Measurements from ENCODE around the gene NDFIP2. TPM values are rescaled to one million over a fixed set of nuclear protein-coding genes. Genes with fewer than 3 reads are reported as not detected.

Gene NDFIP2
- total RNA-seq, 1 experiment from 2014 or later = 49.6 TPM

- Histone ChIP-seq H3K79me2 (ENCODE audit: insufficient read depth, low read length) (no peaks in the 10 kb centered on the region), H3K9me3 (ENCODE audit: control insufficient read depth in 1 of 2, insufficient read depth in 1 of 2, low read depth in 1 of 2, low read length in 2 of 2) (no peaks in the 10 kb centered on the region), H2AFZ (ENCODE audit: low read depth, low read length, poor library complexity, severe bottlenecking) (no peak overlapping the region), H3K9me2 (ENCODE audit: insufficient read depth) (no peaks in the 10 kb centered on the region), H3K9ac (ENCODE audit: low read length) (no peak overlapping the region), H3K27ac (ENCODE audit: low read depth, low read length) (no peak overlapping the region), H3K4me1 (ENCODE audit: control insufficient read depth in 1 of 2, insufficient read depth in 2 of 2, low read length in 2 of 2) (no peaks in the 10 kb centered on the region), H3K4me2 (ENCODE audit: low read length) (no peak overlapping the region), H4K20me1 (ENCODE audit: insufficient read depth) (no peaks in the 10 kb centered on the region), H3K4me3 (replicated peaks in 1 of 2; ENCODE audit: low read depth in 1 of 2, low read length in 2 of 2) (no peak overlapping the region), H3K27me3 (ENCODE audit: insufficient read depth, low read length) (no peaks in the 10 kb centered on the region), H3K36me3 (ENCODE audit: control insufficient read depth in 1 of 2, insufficient read depth in 2 of 2, low read length in 2 of 2) (no peaks in the 10 kb centered on the region)
- intact Hi-C loops (cut with micrococcal nuclease) = no loop called here
- DNase-seq (ENCODE audit: low read depth, low spot score) (no peak), ATAC-seq (no peak)
- BruUV-seq (replicated peaks) = no TSS peak
- ChIA-PET CTCF (no interaction called here), POLR2A (no interaction called here), RAD21 (ENCODE audit: low non-redundant PET in 1 of 2, low total read pairs in 2 of 2, uncharacterized antibody in 2 of 2, unreplicated experiment in 2 of 2) (no interaction called here)
- TF ChIP-seq ZNF274 (IDR thresholded peaks at IDR 0.05; ENCODE audit: low read depth, low read length) (no peak), CEBPB (IDR thresholded peaks at IDR 0.05; ENCODE audit: low read depth) (no peak), YY1 (IDR thresholded peaks at IDR 0.05; ENCODE audit: extremely low read depth, insufficient replicate concordance, low read depth, low read length) (no peak), CTCF (IDR thresholded peaks at IDR 0.05 in 2 of 3, conservative IDR thresholded peaks at IDR 0.05 in 1 of 3; ENCODE audit: borderline replicate concordance in 1 of 3, insufficient read depth in 1 of 3, low read depth in 2 of 3, low read length in 2 of 3) (no peak), POLR2AphosphoS5 (IDR thresholded peaks at IDR 0.05; ENCODE audit: low read depth, low read length) (no peak), CBX3 (IDR thresholded peaks at IDR 0.05; ENCODE audit: low read depth) (no peak), SIN3A (IDR thresholded peaks at IDR 0.05; ENCODE audit: low read depth) (no peak), ELF1 (IDR thresholded peaks at IDR 0.05; ENCODE audit: borderline replicate concordance, low read depth) (no peak), POLR2A (IDR thresholded peaks at IDR 0.05; ENCODE audit: borderline replicate concordance, extremely low read depth, insufficient read depth, insufficient read length) (no peak), SRF (IDR thresholded peaks at IDR 0.05; ENCODE audit: low read depth) (no peak), TCF7L2 (IDR thresholded peaks at IDR 0.05; ENCODE audit: borderline replicate concordance, extremely low read depth, insufficient read depth, insufficient read length) (no peak)
These were observed 109.4 kb downstream of the NDFIP2 start for GRCh38 chr13:79590394-79590676.

Measured in HCT116 (cell line).